ENCODE data around the gene PCDHB14. TPM values are rescaled to one million over a fixed set of nuclear protein-coding genes. Genes with fewer than 3 reads are reported as not detected.
A peak's percentile ranks its signal among the peaks of the same experiment; 100 is the strongest.
"Not testable (repeated sequence)": the region's sequence is repeated elsewhere in the genome, so short reads cannot be mapped to it uniquely, and the experiment has no call there.

Gene PCDHB14
- total RNA-seq, 1 donor from 2014 or later: 16.5 TPM

GRCh38 chr5:141180313-141180712 is 42.8 kb upstream of the PCDHB14 start:
- Mint-ChIP-seq H3K27ac (ENCODE audit: unreplicated experiment) (no peak overlapping the region), H3K4me3 (ENCODE audit: unreplicated experiment) (no peak overlapping the region), H3K9me3 (ENCODE audit: unreplicated experiment) (peaks cover 21% of the 10 kb centered on the region), H3K36me3 (ENCODE audit: unreplicated experiment) (peaks cover 33% of the 10 kb centered on the region), H3K4me1 (ENCODE audit: low read depth, unreplicated experiment) (no peaks in the 10 kb centered on the region), H3K27me3 (ENCODE audit: unreplicated experiment) (peaks cover 15% of the 10 kb centered on the region)
- no peak for DNase-seq
- TF ChIP-seq, protein P1, sequence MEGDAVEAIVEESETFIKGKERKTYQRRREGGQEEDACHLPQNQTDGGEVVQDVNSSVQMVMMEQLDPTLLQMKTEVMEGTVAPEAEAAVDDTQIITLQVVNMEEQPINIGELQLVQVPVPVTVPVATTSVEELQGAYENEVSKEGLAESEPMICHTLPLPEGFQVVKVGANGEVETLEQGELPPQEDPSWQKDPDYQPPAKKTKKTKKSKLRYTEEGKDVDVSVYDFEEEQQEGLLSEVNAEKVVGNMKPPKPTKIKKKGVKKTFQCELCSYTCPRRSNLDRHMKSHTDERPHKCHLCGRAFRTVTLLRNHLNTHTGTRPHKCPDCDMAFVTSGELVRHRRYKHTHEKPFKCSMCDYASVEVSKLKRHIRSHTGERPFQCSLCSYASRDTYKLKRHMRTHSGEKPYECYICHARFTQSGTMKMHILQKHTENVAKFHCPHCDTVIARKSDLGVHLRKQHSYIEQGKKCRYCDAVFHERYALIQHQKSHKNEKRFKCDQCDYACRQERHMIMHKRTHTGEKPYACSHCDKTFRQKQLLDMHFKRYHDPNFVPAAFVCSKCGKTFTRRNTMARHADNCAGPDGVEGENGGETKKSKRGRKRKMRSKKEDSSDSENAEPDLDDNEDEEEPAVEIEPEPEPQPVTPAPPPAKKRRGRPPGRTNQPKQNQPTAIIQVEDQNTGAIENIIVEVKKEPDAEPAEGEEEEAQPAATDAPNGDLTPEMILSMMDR (IDR thresholded peaks at IDR 0.05; ENCODE audit: partially characterized antibody, unreplicated experiment): no peak

- H3K27ac Mint-ChIP-seq (ENCODE audit: unreplicated experiment): peak within 1 kb of the TSS; percentile 79
- H3K4me3 Mint-ChIP-seq (ENCODE audit: unreplicated experiment): peak within 1 kb of the TSS; percentile 87
- peaks cover 15% of the 10 kb centered on the region for H3K27me3 Mint-ChIP-seq (ENCODE audit: unreplicated experiment)
- DNase-seq: peak; percentile 47
- TF ChIP-seq, protein P1 (IDR thresholded peaks at IDR 0.05; ENCODE audit: partially characterized antibody, unreplicated experiment): peak; percentile 50
- no peaks in the 10 kb centered on the region for H3K4me1 Mint-ChIP-seq (ENCODE audit: low read depth, unreplicated experiment)
- peaks cover 32% of the 10 kb centered on the region for H3K9me3 Mint-ChIP-seq (ENCODE audit: unreplicated experiment)
- H3K36me3 Mint-ChIP-seq (ENCODE audit: unreplicated experiment): peaks cover 46% of the 10 kb centered on the region
Measured at GRCh38 chr5:141182248-141182647, 40.9 kb upstream of the PCDHB14 start, which contains the start of gene PCDHB16. Gene PCDHB16, plus strand, starts transcription at chr5:141182387. Its CDS starts 173 bp downstream, at chr5:141182560.

- peaks cover 57% of the 10 kb centered on the region for H3K36me3 Mint-ChIP-seq (ENCODE audit: unreplicated experiment)
- H3K27me3 Mint-ChIP-seq (ENCODE audit: unreplicated experiment): peaks cover 19% of the 10 kb centered on the region
- H3K27ac Mint-ChIP-seq (ENCODE audit: unreplicated experiment); H3K4me1 Mint-ChIP-seq (ENCODE audit: low read depth, unreplicated experiment); DNase-seq; H3K4me3 Mint-ChIP-seq (ENCODE audit: unreplicated experiment): not testable (repeated sequence)
- H3K9me3 Mint-ChIP-seq (ENCODE audit: unreplicated experiment): peaks cover 38% of the 10 kb centered on the region
Measured at GRCh38 chr5:141184117-141184855, 38.9 kb upstream of the PCDHB14 start.

DNA sequence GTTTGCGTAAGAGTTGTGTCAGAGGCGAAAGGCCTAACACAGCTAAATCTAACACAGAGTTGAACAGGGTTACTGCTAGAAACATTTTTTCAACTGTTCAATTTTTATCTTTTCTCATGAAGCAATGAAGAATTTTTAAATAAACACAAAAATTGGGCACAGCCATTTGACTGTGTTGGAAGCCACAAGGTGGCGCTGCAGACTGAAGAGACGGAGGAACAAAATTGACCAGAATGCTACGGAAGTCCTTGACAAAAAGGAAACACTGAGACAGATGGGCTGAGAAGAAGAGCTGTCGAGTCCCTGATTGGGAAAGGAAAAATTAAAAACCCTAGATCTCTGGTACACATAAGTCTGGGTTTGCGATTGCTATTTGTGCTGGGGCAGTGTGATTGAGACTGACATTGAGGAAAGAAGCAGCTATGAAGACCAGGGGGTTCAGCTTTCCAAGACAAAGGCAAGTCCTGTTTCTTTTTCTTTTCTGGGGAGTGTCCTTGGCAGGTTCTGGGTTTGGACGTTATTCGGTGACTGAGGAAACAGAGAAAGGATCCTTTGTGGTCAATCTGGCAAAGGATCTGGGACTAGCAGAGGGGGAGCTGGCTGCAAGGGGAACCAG is 36.1 kb upstream of the PCDHB14 start, which contains the start of gene PCDHB9:
Gene PCDHB9, plus strand, starts transcription at position 265 of the 616 bp plus-strand sequence. Its CDS starts 158 bp downstream, at position 423.
- H3K4me3 Mint-ChIP-seq (ENCODE audit: unreplicated experiment): peak within 1 kb of the TSS; percentile 68
- peak within 1 kb of the TSS; percentile 90 for H3K27ac Mint-ChIP-seq (ENCODE audit: unreplicated experiment)
- peaks cover 19% of the 10 kb centered on the region for H3K27me3 Mint-ChIP-seq (ENCODE audit: unreplicated experiment)
- TF ChIP-seq, protein P1 (IDR thresholded peaks at IDR 0.05; ENCODE audit: partially characterized antibody, unreplicated experiment): peak; percentile 67
- no peaks in the 10 kb centered on the region for H3K4me1 Mint-ChIP-seq (ENCODE audit: low read depth, unreplicated experiment)
- peaks cover 47% of the 10 kb centered on the region for H3K9me3 Mint-ChIP-seq (ENCODE audit: unreplicated experiment)
- DNase-seq: peak; percentile 45
- peaks cover 64% of the 10 kb centered on the region for H3K36me3 Mint-ChIP-seq (ENCODE audit: unreplicated experiment)

- not testable (repeated sequence) for DNase-seq; H3K27ac Mint-ChIP-seq (ENCODE audit: unreplicated experiment); H3K4me3 Mint-ChIP-seq (ENCODE audit: unreplicated experiment); H3K4me1 Mint-ChIP-seq (ENCODE audit: low read depth, unreplicated experiment)
- peaks cover 64% of the 10 kb centered on the region for H3K36me3 Mint-ChIP-seq (ENCODE audit: unreplicated experiment)
- peaks cover 47% of the 10 kb centered on the region for H3K9me3 Mint-ChIP-seq (ENCODE audit: unreplicated experiment)
- peaks cover 16% of the 10 kb centered on the region for H3K27me3 Mint-ChIP-seq (ENCODE audit: unreplicated experiment)
Measured at GRCh38 chr5:141188682-141189081, 34.5 kb upstream of the PCDHB14 start.

DNA sequence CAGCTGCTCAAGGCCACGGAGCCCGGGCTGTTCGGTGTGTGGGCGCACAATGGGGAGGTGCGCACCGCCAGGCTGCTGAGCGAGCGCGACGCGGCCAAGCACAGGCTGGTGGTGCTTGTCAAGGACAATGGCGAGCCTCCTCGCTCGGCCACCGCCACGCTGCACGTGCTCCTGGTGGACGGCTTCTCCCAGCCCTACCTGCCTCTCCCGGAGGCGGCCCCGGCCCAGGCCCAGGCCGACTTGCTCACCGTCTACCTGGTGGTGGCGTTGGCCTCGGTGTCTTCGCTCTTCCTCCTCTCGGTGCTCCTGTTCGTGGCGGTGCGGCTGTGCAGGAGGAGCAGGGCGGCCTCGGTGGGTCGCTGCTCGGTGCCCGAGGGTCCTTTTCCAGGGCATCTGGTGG is 34.0 kb upstream of the PCDHB14 start:
- Mint-ChIP-seq H3K9me3 (ENCODE audit: unreplicated experiment) (peaks cover 47% of the 10 kb centered on the region), H3K36me3 (ENCODE audit: unreplicated experiment) (peaks cover 65% of the 10 kb centered on the region), H3K27me3 (ENCODE audit: unreplicated experiment) (peaks cover 16% of the 10 kb centered on the region)
- not testable (repeated sequence) for H3K27ac Mint-ChIP-seq (ENCODE audit: unreplicated experiment); H3K4me3 Mint-ChIP-seq (ENCODE audit: unreplicated experiment); DNase-seq; H3K4me1 Mint-ChIP-seq (ENCODE audit: low read depth, unreplicated experiment)

Measured in glutamatergic neuron (in vitro differentiated cells).